Central memory CD4-positive, alpha-beta T cell (primary cell): ENCODE data around the gene SLC9A3.
"Not testable (repeated sequence)": the region's sequence is repeated elsewhere in the genome, so short reads cannot be mapped to it uniquely, and the experiment has no call there.

Experiments used
- DNase-seq: peaks from one replicate; pipeline ENCODE4 v3.0.0; 2022
- total RNA-seq, 3 experiments: gene quantifications; one replicate each; lab custom pipeline; 2026; lab: John Stamatoyannopoulos, UW

SLC9A3 gene
- total RNA-seq, result 0.19 to 0.53 (median 0.33) reads per million in 3 experiments

DNA sequence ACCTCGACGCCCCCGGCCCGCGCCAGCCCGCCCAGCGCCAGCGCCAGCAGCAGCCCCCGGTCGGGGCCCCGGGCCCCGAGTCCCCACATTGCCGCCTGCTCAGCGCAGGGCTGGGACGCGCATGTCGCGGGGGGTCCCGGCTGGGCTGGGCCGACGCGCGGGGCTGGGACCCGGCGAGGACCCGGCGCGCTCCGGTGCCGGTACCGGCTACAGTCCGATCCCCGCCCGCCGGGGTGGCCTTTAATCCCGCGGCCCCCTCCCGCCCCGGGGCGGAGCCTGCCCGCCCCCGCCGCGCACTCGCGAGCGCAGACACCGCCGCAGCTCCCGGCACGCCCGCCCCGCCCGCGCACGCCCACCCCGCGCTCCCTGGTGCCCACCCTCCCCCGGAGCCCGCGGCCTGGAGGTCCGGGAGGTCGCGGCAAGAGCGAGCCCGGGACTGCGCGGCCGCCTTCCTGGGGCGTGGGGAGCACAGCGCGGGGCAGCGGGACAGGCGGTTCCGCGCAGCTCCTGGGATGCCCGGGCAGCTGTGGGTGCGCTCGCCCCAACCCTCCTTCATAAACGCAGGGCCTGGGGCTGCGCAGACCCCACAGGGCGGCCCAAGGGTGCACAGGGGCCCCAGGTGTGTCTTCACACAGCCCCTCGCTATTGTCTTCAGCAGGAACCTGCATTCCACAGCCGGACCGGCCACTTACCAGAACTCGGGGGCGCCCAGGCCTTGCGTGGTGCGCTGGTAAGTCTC is at the start of gene SLC9A3:
Gene SLC9A3, minus strand, starts transcription at position 216 of the 739 bp plus-strand sequence.
- no peak for DNase-seq

GRCh38 chr5:573976-574375 is 49.7 kb upstream of the SLC9A3 start:
- no peak for DNase-seq

DNA sequence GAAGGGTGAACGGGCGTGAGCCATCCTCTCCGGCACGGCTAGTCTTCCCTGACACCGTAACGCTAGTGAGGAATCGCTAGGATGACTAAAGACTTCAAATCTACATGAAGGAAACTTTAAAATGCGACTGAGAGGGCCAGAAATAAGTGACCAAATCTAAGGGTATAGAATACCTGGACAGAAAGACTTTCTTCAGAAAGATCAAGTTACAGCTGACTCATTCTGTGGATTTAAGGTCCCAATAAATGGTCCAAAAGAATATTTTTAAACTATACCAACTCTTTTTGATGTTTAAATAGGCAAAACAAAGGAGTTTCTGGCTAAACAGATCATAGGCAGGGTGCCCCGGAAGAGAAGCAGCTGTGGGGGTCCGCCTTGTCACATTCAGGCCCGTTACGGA is 49.0 kb upstream of the SLC9A3 start:
- no peak for DNase-seq

DNA sequence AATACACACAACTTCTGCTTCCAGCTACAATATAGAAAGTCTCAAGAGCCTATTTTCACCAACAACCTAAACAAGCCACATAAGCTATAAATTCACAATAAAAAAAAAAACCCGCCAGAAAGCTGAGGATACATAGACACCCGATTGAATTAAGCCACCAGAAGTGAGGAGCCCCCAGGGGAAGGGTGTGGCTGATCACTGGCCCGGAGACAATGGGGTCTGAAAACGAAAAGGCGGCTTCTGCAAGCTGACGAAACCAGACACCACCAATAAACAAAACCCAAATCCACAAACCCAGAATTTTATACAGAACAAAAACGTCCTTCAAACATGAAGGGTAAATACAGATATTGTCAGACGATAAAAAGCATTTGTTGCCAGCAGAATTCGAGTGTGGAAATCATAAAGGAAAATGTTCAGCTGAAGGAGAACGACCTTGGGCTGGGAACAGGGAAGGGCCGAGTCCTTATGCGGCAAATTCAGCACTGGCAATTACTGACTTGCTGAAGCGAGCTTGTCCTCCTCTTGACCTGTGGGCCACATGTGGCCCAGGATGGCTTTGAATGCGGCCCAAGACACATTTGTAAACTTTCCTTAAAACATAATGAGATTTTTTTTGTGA is 48.3 kb upstream of the SLC9A3 start:
- no peak for DNase-seq

DNA sequence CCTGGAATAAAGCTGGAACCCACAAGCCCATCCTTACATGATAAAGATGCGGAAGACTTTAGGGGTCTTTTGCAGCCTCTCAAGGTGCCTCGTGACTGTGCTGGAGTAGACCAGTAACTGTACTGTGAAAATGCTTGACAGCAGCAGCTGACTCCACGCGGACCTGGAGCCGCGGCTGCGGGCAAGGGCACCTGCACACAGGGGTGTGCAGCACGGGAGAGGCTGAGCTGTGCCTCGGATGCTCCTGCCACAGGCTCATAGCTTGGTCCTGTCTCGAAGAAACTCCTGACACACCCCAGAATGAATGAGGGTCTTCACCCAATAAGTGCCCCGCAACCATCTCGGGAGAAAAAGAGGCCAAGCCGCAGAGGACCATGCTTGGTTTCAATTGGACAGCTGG is 47.5 kb upstream of the SLC9A3 start:
- DNase-seq, result no peak

GRCh38 chr5:570886-571285 is 46.6 kb upstream of the SLC9A3 start:
- no peak for DNase-seq

DNA sequence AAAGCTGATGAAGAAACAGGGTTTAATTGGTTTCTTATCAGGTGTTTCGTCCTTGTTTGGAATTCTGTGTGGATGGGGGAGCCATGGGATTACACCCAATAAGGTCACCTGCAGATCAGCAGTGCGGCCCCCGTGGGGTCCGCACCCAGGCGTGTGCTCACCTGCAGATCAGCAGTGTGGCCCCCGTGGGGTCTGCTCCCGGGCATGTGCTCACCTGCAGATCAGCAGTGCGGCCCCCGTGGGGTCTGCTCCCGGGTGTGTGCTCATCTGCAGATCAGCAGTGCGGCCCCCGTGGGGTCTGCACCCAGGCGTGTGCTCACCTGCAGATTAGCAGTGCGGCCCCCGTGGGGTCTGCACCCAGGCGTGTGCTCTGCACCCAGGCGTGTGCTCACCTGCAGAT is 46.2 kb upstream of the SLC9A3 start:
- no peak for DNase-seq

- no peak for DNase-seq
Observed at GRCh38 chr5:569868-570361, 45.7 kb upstream of the SLC9A3 start.

- no peak for DNase-seq
Observed at GRCh38 chr5:569358-569867, 45.2 kb upstream of the SLC9A3 start.

DNA sequence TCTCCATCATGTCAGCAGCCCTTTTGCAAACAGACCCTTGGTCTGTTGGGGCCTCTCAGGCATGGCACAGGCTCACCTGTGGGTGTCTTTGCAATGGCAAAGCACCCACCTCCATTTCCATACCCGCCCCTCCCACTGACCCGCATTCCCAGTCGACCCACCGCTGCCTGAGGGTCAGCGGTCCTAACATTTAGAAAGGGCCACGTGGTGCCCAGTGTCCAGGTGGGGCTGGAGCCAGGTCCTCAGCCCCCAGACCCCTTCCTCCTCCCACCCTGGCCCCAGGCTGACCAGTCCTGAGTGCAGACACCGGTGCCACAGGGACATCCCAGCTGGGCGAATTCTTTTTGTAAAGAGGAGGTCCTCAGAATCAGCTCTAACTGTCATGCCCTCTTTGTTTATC is 44.6 kb upstream of the SLC9A3 start:
- no peak for DNase-seq

DNA sequence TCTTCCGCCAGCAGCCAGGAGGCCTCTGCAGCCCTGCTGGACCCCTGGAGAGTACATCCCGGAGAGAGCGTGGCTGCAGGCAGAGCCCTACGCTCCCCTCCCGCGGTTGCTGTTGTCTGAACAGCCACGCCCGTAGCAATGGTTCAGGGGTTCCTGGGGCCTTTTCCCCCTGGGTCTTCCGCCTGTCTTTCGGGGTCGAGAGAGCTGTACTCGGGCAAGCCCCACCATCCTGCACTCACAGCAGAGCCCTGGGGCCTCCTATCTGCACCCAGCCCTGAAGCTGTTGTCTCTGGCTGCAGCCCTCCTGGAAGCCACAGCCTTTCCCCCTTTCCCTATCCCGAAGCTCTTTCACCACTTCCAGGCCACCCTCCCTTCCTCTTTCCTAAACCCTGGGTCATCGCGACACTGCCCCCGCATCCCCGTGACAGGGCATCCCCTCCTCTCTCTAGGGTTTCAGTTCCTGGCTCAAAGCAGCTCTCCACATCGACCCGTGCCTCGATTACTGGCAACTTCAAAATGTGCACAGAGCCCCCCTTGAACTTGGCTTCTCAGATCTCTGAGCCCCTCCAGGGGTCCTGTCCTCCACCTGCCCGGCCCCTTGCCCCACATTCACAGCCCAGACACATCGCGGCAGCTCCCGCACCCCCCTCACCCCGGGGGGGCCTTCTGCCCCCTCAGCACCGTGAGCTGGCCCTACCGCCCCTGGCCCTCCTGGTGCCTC is 44.0 kb upstream of the SLC9A3 start:
- DNase-seq, result no peak

DNA sequence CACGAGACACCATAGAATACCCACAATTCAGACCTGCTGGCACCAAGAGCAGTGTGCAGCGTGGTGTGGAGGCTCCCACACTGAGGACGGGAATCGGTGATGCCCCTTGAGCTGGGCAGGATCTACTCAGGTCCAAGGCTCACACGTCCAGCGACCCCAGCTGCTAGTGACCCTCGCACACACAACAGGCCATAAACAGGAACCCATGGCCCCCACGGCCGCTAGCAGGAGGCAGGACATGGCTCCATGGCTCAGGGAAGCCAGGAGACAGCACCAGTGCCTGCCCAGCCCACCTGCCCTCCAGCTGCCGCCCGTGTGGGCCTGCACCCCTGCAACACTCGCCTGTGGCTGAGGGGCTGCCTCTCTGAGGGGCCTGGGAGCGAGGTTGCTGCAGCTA is 43.4 kb upstream of the SLC9A3 start:
- DNase-seq, result no peak

GRCh38 chr5:566636-567309 is 42.5 kb upstream of the SLC9A3 start:
- DNase-seq, result no peak

GRCh38 chr5:565782-566440 is 41.7 kb upstream of the SLC9A3 start:
- no peak for DNase-seq

GRCh38 chr5:561408-561807 is 37.2 kb upstream of the SLC9A3 start:
- DNase-seq, result no peak

- no peak for DNase-seq
Observed at GRCh38 chr5:560792-561166, 36.5 kb upstream of the SLC9A3 start.

DNA sequence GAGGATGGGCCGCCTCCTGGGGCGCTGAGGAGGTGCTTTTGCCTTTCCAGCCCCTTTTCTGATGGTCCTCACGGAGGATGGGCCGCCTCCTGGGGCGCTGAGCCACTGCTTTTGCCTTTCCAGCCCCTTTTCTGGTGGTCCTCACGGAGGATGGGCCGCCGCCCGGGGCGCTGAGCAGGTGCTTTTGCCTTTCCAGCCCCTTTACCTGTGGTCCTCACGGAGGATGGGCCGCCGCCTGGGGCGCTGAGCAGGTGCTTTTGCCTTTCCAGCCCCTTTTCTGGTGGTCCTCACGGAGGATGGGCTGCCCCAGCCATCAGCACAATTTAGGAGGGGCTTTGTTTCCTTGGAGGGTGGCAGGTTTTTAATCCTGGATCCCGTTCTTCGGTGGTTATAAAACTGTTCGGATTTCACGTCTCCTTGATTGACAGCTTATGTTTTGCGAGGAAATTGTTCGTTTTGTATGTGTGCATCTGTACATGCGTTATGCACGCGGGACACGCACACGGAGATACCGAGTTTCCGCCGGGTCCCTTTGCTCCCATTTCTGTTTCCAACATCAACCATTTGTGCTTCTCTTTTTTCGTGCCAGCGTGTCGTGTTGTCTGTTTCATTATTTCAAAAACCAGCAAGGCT is 34.7 kb upstream of the SLC9A3 start:
- no peak for DNase-seq

DNA sequence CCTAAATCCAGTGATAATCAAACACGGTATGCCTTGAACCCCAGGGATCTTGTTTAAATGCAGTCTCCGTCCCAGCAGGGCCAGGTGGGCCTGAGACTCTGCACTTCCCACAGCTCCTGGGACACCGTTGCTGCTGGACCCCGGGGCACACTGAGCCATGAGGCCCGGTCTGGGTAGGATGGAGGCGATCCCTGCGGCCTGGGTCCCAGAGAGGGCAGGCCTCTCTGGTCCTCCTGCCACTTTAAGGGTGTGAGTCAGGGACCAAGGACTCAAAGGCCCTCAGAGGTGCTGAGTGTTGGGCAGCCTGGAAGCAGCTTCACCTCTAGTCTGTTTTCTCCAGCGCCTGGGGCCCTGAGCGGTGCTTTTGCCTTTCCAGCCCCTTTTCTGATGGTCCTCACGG is 34.1 kb upstream of the SLC9A3 start:
- no peak for DNase-seq

- DNase-seq, result not testable (repeated sequence)
Observed at GRCh38 chr5:557917-558316, 33.7 kb upstream of the SLC9A3 start.

- DNase-seq, result no peak
Observed at GRCh38 chr5:556909-557441, 32.7 kb upstream of the SLC9A3 start.

GRCh38 chr5:555058-555623 is 30.9 kb upstream of the SLC9A3 start:
- no peak for DNase-seq
